NCI-H82 treated with DMSO at 0.1 percent for 48 hours (cell line): ENCODE data around the gene ANTXRL.
"Not testable (repeated sequence)": the region's sequence is repeated elsewhere in the genome, so short reads cannot be mapped to it uniquely, and the experiment has no call there.

ENCODE experiments used
- DNase-seq: peaks from one replicate; lab custom pipeline; 2025; ENCODE audit not compliant: unreplicated experiment; lab: John Stamatoyannopoulos, UW

ANTXRL gene

GRCh38 chr10:46286991-46287693 lies at the start of gene ANTXRL:
ANTXRL (plus strand) TSS chr10:46286997; CDS start chr10:46287263, 266 bp downstream.
- no peak for DNase-seq

DNA sequence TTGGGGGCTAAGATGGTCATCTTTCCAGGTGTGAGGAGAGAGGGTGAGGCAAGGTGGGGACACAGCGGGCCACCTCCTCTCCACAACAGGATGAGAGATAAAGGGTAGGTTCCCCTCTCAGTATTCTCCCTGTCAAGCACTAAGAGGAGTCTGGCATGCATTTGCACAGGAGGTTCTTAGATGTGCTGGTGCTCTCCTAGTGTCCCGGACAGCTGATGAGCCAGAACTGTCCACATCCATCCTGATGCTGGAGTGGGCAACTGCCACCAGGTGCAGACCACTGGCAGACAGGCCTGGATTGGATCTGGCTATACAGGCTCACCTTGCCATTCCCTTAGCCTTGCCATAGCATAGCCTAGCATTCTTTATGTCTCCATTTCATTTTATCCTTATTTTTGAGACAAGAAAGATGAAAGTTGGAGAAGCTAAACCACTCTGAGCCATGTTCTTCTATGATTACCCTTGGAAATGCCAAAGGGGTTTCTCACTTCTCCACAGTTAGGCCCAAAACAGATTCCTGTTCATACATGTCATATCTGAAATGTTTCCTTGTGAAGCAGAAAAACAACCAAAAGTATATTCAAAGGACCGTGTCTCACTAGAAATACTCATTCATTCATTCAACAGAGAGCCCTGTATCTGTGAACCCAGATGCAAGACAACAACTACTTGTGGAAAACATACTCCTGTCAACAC lies 48.8 kb upstream of the ANTXRL start:
- no peak for DNase-seq

GRCh38 chr10:46239247-46239646 lies 47.5 kb upstream of the ANTXRL start:
- DNase-seq: no peak

DNA sequence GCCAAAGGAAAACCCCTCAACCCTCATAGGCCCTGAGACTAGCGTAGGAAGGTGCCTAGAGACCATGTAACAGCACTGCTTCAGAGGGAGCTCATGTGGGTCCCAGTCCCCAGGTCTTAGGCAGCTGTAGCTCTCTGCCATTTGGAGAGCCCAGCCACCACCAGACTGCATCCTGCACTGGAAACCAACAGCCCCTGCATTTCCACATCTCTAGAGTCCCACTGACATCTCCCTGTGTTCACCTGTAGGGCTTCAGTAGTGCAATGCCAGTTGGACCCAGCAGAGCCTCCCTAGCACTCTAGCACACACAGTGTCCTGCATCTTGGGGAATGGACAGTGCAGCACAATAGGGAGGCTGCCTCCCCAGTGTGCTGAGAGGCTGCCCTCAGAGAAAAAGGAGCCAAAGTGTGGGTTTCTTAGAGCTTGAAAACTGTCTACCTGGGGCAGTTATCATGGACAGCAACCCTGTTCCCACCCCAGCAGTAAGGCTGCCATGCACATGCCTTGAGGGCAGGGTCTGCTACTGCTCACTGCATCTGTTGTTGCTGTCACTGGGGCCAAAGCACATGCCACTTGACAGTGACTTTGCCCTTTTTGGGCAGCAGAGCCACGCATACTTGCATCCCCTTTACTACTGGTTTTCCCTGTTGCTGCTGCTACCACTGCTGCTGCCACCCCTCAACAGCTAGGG lies 46.7 kb upstream of the ANTXRL start:
- no peak for DNase-seq

DNA sequence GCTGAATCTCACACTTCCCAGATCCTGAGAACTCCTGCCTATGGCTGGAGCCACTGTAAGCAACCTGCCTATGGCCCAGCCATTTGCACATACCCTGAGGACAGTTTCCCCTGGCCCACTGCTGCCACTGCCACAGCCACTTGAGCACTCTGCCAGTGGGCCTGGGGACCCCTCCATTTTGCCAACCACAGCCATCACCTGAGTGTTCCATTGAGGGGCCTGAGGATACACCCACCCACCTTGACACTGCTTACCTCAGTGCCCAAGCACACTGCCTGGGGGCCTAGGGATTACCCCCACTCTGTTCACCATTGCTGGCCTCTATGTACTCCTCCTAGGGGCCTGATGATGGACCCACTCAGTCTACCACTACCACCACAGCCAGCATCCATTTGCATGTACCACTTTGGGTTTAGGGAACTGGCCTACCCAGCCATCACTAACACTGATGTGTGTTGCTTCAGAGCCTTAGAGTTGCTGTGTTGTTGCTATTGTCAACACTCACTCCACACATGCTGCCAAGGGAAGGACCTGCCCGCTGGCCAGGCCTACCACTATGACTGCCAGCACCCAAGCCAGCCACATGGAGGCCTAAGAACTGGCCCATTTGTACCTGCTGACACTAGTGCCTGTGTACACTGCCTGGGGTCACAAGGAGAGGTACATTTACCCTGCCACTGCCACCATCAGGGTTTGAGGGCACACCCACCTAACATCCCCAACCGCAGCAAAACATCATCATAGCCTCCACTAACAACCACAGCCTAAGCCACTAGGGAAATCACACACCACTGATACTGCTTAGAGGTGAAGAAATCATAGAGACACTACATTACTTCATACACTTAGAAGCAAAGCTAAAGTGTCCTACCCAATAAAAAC lies 45.9 kb upstream of the ANTXRL start:
- DNase-seq: no peak

DNA sequence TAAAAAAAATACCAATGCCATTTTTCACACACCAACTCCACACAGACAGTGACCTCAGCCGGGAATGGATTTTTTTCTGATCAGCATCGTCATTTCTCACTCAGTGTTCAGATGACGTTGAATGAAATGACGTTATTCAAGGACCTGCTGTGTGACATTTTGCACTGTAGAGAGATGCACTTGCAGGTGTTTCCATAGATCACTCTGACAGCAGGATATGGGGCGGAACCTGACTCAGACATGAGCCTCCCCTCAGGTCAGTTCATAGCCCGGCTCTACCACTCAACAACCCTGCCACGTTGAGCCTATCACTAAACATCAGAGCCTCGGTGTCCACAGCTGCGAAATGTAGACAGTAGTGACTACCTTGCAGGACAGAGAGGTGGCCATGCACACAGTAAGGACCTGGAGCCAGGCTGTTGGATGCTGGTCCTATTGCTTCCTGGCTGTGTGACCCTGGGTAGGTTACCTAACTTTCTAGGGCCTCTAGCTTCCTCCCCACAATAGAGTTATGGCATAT lies 41.4 kb upstream of the ANTXRL start:
- DNase-seq: no peak

GRCh38 chr10:46246400-46247180 lies 40.2 kb upstream of the ANTXRL start:
- not testable (repeated sequence) for DNase-seq

DNA sequence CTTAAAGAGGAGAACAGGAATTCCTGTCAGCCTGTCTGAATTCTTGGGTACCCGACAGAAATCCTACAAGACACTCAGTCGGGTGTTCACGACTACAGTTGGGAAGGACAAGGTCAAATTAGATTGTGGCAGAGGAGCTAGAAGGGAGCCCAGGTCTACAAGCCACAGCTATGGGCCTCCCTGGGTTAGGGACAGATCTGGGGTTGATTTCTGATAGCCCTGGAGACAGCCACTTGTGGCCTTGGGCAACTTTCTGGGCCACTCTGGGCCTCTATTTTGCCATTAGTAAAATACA lies 39.7 kb upstream of the ANTXRL start:
- no peak for DNase-seq

DNA sequence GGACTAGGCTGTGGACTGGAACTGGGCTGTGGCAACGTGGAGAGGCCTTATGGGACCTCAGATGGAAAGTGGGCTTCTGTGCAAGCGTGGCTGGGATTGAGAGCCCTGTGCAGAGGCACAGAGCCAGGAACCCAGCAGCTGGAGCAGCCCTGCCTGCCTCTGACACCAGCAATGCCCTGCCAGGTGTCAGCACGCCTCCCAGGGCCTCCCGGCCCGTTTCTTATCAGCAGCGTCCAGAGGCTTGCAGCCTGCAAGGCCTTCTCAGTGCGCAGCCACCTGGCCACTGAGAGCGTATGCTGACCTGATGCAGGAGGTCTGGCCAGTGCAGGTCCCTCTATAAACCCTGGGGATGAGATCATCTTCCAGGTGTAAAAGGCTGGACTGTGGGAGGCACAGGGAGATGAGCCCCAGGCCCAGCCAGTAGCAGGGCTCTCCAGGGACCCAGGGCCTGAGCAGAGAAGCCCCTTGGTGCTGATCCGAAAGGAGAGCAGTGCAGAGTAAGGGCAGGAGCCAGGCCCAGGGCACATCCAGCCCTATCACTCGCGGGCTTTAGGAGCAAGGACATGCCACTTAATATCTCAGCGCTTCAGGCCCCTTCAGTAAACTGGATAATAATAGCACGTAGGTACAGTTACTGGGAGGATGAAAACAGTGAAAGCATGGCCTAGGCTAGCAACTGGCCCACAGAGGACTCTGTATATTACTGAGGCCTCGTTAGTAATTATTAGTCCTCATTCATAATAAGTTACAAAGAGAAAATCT lies 38.8 kb upstream of the ANTXRL start:
- no peak for DNase-seq

DNA sequence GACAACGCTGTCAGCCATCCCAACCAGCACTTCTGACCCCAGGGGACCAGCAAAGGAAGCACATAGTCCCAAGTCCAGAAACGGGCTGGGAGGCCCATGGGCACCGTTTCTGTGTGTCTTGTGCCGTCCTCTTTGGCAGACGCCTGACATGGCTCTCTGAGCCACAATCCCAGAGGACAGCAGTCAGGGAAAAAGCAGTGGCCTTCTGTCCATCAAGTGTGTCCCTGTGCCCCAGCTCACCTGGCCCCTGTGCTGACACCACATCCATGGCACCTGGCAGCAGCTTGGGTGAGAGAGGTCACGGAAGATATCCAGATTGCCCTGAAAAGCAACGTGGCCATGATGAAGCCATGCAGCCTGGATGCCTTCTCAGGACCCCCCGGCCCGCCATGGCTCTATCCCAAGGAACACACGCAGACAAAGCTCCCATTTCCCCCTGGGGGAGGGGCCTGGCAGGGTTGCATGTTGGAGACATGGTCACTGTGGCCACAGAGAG lies 38.1 kb upstream of the ANTXRL start:
- DNase-seq: no peak

GRCh38 chr10:46249617-46250344 lies 37.0 kb upstream of the ANTXRL start:
- not testable (repeated sequence) for DNase-seq

GRCh38 chr10:46250481-46250880 lies 36.3 kb upstream of the ANTXRL start:
- DNase-seq: no peak

DNA sequence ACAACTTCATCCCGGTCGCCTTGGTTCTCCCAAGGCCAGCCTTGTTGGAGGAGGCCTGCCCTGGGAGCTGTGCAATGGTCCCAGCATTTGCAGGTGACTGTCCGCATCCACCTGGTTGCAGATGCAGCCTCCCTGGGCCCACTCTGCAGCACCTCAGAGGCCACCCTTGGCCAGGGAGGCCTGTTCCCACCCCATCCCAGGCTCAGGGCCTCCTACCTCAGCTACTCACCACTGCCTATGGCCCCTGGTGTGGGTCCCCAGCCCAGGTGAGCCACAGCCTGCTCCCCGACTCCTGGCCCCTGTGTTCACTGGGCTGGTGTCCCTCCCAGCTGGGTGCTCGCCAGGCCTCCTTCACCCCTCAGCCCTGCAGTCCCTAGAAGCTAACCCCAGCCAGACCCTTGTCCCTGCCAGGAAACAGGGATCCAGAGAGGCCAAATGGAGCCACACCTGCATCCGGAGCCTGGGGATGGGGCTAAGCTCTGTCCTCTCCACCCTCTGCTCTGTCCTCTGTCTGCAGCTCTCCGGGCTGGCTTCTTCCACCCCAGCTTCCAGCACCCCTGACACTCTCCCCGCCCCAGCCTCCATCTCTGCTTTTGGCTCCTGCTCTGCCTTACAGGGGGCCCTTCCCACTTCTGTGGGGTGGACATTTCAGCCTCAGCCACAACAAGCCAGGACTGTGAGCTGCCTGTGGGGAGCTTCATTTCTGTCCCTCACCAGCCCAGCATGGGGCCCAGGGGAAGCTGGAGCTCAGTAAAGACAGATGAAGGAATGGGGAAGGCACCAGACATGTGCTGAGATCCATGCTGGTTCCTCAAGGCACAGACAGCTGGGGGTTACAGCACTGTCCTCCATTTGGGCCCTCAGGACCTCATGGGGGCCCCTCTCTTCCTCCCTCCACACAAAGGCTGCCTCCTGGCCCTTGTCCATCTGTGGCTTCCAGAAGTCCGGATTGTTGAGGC lies 35.6 kb upstream of the ANTXRL start:
- no peak for DNase-seq

DNA sequence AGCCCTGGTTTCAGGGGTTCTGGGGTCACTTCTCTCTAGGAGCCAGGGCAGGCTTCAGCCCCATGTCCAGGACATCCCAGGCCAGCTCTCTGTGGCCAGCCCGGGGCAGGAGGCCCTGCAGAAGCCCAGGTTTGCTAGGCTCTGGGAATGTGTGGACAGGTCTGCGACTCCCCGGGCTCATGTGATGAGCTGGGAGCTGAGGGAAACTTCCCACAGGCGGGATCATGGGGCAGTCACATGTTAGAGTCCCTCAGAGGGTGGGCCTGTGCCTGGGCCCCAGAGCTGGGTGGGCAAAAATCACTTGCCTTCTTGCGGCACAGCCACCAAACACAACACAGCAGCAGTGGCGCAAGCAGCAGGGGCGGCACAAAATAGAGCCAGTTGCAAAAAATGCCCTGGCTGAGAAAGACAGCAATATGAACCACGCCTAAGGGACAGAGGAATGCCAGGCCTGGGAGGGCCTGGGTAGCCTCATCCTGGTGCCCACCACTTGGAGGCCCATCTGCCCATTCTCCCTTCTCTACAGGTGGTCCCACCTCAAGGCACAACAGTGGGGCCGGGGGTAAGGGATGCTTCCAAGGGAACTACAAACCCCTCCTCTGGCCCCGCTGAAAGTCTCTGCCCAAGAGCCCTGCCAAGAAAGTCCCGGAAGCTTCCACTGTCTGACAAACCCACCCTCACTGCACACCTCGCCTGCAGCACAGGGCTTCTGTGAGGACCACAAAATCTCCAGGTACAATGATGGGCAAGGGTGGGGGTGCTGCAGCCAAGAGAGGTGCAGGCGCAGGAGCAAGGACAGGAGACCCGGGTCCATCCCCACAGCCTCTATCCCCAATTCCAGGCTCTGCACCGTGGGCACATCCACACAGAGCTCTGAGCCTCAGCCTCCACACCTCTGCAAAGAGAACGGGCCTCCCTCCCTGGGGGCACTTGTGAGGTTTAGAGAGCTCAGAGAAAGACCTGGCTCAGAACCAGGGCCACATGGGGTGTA lies 34.6 kb upstream of the ANTXRL start:
- DNase-seq: no peak

DNA sequence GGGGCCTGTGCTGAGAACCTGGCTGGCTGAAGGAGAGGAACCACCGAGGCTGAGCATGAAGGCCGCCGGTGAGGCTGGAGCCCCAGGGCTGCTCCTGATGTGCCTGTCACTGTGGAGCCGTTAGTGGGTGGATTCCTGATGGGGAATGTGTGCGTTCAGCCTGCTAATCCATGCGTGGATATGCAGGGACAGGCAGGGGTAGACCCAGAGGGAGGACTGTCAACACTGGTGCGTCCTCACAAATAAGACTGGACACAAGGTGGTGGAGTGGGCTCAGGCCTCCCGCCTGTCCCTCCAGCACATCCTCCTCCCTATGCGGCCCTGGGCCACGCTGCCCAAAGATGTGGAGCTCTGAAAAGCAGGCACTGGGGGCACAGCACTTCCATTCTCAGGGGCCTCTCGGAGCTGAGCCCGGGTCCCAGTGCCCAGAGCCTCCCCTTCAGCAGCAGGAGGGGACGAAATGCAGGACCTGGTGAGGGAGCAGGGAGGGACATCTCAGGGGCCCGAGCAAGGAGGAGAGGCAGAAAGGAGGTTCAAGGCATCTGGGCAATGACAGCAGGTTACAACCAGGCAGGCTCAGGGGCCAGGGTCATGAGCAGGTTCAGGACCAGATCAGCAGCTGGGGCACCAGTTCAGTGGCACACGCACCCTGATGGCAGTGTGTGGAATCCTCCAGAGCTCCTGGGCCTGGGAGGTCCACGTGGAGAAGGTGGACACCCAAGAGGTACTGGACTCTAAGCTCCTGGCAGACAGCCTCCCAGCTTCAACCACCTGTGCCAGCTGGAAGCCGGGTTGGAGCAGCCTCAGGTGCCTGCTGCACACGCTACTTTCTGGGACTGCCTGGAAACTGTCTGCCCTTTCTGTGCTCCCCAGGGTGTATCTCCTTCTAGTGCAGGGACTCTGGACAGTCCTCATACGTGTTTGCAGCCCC lies 33.5 kb upstream of the ANTXRL start:
- no peak for DNase-seq
